GM21825 (cell line): ENCODE measurements around the gene ACOT7.
"Not testable (repeated sequence)": the region's sequence is repeated elsewhere in the genome, so short reads cannot be mapped to it uniquely, and the experiment has no call there.

Experiments
- ATAC-seq: cut with Tn5 transposase; IDR thresholded peaks from one replicate; pipeline ENCODE4 v1.9.1; 2021; ENCODE audit warnings: mild to moderate bottlenecking, moderate library complexity; ENCODE audit not compliant: unreplicated experiment

The ACOT7 gene

DNA sequence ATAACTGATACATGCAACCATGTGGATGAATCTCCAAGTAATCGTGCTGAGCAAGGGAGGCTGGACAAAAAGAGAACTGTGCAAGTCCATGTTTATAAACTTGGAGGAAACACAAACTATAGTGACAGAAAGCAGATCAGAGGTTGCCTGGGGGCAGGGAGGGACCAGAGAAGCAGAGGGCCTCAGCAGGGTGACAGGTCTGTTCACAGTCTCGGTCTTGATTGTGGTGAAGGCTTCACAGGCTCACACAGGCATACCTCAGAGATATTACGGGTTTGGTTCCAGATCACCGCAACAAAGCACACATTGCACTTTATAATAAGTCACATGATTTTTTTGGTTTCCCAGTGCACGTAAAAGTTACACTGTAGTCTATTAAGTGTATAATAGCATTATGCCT, 28.5 kb downstream of the ACOT7 start:
- no peak for ATAC-seq

DNA sequence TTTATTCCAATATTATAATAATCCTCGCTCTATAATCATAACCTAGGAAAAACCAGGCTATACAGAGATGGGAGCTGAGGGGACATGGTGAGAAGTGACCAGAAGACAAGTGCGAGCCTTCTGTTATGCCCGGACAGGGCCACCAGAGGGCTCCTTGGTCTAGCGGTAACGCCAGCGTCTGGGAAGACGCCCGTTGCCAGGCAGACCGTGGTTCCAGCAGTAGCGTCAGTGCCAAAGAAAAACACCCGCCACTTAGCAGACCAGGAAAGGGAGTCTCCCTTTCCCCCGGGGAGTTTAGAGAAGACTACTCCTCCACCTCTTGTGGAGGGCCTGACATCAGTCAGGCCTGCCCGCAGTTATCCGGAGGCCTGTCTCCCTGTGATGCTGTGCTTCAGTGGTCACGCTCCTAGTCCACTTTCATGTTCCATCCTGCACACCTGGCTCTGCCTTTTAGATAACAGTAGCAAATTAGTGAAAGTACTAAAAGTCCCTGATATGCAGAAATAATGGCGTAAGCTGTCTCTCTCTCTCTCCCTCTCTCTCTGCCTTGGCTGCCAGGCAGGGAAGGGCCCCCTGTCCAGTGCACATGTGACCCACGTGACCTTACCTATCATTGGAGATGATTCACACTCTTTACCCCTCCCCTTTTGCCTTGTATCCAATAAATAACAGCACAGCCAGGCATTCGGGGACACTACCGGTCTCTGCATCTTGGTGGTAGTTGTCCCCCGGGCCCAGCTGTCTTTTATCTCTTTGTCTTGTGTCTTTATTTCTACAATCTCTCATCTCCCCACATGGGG, 30.3 kb downstream of the ACOT7 start:
- ATAC-seq = not testable (repeated sequence)

DNA sequence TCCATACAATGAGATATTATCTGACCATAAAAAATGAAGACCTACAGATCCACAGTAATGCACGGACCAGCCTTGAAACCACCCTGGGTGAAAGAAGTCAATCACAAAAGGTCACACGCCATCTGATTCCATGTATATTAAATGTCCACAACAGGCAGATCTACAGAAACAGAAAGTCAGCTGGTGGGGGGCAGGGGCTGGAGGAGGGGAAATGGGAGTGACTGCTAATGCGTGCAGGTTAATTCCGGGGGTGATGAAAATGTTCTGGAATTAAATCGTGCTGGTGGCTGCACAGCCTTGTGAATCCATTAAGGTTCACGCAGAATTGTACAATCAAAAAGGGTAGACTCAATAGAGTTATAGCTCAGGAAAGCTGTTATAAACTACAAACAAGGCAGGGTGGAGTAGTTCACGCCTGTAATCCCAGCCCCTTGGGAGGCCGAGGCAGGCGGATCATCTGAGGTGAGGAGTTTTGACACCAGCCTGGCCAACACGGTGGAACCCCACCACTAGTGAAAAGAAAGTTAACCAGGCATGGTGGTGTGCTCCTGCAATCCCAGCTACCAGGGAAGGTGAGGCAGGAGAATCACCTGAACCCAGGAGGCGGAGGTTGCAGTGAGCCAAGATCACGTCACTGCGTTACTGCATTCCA, 32.3 kb downstream of the ACOT7 start:
- ATAC-seq = no peak

DNA sequence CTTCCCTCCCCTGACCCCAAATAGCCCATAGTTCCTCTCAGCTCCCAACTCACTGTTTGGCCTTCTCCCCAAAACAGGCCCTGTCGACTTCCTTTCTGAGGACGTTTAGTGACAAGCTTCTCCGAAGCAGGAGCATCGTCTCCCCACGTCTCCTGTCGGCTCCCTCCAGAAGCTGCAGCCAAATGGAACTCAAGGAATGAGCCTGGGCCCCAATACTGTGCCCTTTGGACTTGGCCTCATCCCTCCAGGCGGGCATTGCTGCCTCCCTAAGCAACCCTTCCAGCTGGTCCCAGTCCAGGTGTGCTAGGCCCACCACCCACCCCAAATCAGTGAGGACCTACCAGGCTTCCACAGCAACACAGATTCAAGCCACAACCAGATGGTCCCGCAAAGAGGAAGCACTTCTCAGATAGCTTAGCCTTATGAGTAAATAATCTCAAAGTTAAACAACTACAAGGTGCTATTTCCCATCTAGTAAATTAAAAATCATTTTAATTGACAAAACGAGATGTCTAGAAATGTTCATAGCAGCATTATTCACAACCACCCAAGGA, 33.0 kb downstream of the ACOT7 start:
- no peak for ATAC-seq

DNA sequence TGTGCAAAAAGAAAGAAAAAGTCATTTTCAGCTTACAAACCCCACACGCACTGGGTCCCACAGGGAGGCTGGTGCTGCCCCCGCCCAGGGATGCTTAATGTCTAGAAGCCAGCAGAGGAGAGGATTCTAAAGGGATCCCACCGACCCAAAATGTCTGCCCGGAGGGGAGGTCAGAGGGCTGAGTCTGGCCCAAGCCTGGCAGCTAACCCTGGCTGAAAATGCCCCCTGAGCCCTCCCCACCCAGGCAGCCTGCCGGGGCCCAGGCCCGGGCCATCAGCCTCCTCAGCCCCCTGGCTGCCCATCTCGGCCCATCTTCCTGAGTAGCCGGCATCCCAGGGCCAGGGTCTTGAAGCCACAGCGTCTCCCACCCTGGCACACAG, 33.5 kb downstream of the ACOT7 start:
- peak; percentile 6 for ATAC-seq

DNA sequence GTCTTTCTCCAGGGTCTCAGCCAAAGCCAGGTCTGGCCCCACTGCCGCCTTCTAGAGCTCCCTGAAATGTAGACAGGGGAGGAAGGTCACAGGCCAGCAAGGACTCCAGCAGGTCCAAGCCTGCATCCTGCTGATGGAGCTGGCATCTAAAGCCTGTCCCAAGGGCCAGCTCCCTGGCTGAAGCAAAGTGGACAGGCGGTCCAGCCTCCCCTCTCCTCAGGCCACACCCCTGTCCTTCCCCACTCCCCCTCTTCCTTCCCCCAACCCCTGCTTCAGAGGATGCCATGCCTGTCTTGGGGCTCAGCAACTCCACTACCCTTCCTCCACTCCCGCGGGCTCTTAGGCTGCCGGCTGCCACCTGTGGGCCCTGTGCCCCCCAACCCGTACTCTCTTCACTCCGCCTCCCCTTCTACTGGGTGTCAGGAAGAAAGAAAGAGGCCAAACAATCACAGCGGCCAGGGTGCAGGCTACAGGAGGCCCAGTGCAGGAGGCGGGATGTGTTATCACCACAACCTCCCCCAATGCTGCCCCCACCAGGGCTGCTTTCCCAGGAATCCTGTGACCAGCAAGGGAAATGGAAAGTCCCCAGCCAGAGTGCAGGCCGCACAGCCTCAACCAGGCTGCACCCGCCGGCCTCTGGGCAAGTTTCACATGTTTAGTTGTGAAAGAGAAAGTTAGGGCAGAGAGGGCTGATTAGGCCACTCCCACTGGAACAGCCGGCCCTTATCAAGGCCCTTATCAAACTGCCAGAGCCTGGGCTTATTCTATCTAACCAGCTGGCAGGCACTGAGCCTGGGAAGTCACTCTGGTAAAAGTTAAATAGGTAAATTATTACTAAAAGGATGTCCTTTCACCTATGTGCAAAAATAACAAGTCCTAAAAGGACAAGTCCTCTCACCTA, 34.1 kb downstream of the ACOT7 start:
- ATAC-seq = peak; percentile 81

DNA sequence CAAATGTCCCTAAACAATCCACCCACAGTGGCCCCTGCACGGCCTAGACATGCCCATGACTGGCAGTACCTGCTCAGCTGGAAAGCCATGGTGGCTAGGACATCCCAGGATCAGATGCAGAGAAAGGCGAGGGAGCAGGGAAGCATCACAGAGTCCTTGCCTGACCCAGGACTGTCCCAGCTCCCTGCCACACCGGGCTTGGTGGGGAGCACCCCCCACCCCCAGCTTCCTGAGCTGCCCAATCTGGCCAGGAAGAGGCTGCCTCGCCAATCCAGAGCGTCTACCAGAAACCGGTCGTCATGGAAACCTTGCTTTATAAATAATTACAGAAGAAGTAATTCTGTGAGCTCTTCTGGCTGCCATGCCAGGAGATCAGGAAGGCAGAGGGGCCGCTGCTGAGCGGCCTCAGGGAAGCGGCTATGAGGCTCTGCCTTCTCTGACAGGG, 34.8 kb downstream of the ACOT7 start:
- no peak for ATAC-seq

DNA sequence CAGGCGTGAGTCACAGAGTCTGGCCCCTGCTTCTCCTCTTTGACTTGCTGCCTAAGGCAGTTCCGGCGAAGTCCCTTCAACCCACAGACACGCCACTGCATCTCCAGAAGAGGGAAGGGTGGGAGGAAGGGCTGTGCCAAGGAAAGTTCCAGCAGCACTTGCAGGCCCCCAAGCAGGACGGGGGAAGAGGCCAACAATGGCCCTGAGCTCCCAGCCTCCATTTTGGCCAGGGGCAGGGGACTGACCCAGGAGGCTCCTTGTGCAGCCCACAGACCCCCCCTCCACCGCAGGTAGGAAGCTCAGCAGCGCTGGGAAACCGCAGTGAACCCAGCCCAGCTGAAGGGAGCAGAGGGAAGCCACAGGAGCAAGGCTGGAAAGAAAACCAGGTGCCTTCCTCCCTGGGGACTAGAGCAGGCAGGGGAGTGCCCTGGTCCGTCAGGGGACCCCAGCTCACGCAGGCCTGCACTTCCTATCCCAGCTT, 35.4 kb downstream of the ACOT7 start:
- ATAC-seq = no peak

DNA sequence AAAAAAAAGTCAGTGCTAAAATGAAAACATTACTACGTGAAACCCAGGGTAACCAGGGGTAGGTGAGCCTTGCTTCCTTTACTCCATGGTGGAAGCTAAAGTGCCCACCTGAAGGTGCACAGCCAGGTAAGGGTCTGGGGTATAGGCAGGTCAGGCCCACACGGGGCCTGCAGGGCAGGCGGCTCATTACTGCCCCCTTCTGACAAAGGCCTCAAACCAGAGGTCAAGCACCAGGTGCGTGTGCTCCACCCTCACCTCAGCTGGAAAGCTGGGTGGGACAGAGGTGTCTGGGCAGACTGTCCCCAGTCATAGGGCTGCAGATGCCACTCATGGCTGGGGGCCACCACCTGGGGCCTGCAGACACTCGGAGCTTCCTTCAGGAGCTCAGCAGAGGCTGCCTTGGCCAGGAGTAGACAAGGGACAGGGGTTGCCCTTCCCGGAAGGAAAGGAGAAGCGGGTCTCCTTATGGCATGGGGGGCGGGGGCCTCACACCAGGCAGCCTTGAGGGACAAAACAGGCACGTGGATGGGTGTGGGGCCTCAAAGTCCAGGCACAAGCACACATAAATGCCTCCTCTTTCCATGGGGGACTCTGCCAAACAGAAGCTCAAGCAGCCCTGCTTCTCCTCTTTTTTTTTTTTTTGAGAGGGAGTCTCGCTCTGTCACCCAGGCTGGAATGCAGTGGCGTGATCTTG, 36.2 kb downstream of the ACOT7 start:
- ATAC-seq = no peak

DNA sequence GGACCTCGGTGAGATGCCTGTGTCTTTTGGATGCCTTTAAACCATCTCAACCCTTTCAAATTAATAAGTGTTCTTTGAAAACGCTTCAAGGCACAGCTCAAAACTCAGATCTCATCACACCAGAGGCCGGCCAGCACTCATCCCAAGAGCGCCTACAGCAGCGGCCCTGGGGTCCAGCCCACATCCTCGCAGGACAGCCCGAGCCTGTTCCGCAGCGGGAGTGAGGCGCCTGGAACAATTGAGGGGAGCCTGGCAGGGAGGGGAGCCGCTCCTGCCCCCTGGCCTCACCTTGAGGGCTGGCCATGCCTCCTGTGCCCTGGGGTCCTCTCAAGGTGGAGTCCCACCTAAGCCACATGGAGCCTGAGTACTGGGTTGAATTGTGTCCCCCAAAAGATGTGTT, 37.9 kb downstream of the ACOT7 start:
- no peak for ATAC-seq

DNA sequence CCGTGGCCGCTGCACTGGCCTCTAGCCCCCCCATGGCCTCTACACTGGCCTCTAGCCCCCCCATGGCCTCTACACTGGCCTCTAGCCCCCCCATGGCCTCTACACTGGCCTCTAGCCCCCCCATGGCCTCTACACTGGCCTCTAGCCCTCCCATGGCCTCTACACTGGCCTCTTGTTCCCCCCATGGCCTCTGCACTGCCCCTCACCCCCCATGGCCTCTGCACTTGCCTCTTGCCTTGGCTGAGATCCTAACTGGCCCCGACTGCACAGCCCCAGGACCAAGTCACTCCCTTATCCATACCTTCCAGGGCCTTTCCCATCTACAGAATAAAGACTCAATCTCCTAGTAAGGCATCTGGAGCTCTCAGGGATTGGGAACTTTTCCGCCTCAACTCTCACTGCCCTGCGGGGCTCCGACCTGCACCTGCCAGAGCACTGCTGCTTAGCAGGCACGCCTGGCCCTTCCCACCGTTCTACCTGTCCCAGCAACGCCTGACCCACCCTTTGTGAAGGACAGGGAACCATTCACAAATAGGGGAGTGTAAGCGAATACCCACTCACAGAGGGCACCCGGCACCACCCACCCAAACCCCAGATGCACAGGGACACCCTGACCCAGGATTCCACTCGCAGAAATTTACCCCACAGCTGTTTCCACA, 38.8 kb downstream of the ACOT7 start:
- ATAC-seq = no peak

DNA sequence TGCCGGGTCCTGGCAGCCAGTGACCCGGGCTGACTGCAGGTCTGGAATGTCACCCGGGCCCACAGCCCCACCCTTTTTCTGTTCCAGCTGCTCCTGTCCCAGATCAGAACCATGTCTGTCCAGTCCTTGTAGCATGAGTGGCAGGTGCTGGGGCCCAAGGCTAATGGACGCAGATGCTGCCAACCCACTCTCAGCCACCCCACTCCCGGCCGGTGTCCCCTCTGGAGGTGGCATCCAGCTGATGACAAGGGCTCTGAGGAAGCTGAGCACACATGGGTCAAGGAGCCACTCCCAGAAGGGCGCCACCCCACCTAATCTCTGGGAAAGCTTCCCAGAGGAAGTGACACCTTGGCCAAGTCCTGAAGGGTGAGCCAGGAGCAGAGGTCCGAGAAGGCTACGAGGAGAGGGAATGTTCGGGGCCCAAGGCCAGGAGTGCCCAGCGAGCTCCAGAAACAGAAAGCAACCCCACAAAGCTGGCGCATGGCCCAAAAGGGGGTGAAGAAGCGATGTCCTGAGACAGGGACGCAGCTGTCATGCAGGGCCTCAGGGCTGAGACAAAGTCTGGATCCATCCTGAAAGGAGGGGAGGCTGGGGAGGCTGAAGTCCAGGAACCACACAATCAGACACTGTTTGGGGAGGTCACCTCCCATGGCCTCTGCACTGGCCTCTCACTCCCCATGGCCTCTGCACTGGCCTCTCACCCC, 39.5 kb downstream of the ACOT7 start:
- no peak for ATAC-seq

DNA sequence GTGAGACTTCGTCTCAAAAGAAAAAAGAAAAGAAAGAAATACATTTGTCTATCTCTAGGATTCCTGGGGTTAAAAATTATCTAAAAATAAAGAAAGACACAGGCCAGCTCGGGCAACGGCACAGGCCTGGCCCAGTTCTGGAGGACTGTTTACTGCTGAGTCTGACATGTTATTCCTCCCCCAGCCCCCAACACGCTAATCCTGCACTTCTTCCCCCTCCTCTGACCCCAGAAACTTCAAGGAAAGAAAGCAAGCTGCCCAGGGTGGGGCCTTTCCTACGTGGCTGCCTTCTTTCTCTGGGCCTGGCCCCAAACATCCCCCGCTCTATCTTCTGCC, 40.0 kb downstream of the ACOT7 start:
- no peak for ATAC-seq

DNA sequence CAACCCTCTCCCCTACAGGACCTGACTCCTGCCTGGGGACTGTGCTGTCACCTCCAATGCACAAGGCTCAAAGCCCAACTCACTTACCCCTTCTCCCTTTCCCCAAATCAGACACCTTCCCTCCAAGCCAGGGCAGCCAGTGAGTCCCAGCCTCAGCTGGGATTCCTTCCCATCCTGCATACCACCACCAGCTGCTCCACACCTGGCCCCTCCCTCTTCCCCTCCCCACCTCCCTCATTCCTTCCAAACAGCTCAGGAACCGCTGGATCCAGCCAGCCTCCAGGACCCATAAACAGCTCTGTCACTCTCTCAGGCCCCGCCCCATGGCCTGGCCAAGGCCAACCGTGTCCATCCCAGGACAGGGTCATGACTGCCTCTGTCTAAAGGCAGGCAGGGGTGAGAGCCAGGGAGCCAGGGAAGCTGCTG, 41.4 kb downstream of the ACOT7 start:
- no peak for ATAC-seq

DNA sequence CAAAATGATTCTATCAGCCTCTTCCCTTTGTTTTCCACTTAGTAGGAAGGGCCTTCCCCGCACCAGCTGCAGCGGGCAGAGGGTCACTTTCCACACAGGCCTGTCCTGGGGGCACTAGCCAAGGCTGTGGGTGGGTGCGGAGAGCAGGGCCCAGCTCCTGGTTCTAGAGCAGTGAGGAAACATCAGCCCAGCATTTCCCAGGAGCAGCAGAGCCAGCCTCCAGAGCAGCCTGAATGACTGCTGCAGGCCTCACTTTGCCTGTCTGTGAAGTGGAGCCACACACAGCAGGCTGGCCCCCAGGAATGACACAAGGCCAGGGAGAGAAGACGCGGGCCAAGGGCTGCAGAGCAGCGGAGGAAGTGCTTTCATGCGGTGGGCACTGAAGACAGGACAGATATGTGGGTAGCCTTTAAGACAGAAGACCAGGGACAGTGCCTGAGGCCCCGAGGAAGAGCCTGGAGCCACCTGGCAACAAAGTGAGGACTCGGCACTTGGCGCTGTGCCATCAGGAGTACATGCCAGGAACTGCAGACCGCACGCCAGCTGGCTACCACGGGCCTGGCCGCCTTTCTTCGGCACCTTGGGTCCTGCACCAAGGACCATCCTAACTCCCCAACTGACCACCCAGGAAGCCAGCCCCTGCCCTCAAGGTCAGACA, 42.0 kb downstream of the ACOT7 start:
- ATAC-seq = no peak

DNA sequence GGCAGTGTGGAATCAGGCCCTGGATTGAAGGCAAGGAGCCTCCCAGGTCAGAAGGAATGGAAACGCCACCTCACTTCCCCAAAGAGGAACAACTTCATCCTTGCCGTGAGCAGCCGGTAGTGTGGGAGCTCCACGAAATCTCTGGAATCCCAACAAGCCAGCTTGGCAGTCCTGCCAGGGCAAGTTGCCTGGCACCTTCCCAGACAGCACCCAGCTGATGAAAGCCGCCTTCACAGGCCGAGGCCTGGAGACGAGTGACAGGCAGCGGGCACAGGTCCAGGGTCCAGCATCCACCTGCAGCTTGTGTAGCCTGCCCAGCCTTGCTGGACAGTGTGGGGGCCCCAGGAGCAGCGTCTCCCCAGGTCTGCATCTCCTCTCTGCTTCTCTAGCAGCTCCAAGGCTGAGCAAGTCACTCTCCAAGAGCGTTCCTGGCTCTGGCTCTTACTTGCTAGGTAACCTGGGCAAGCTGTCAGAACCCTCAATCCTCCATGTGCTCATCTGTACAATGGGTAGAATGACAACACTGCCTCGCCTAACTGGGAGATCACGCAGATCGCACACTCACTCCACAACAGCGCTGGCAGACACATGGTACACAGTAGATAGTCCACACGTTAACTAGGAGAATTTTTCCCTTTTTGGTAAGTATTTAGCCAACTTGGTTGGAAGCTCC, 43.0 kb downstream of the ACOT7 start:
- ATAC-seq = no peak

DNA sequence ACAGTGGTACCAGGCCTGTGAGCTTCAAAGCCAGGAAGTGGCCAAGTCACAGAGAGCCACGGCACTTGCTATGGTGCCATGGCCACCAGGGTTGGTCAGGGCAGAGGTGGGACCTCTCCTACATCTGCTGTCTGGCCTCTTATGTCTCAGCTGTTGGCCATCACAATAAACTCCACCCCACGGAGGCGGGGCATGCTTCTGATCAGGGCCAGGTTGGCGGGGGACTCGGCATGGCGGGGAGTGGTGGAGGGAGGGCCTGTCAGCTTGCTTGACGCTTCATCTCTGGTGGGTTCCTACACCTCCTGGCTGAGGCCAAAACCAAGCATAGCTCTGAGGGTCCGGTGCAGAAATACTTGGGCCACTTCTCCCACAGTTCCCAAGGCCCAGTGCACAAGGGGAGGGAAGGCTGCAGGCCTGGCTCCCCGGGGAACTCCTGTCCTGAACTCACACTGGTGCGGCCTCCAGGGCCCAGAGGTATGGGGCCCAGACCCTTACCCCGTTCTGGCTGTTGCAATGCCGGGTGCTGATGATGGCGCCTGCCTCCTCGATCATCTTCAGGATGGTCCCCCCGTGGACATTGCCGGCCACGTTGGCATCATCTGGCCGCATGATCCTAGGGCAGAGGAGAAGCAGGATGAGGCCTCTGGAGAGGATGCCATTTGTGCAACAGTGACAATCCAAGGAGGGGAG, 44.2 kb downstream of the ACOT7 start:
- no peak for ATAC-seq
